ENCODE measurements around the gene TACC2. TPM values are rescaled to one million over a fixed set of nuclear protein-coding genes. Genes with fewer than 3 reads are reported as not detected.

Gene TACC2
- total RNA-seq, 1 donor from 2014 or later = 32.2 TPM

GRCh38 chr10:122248356-122249302 is 259.7 kb downstream of the TACC2 start:
- TF ChIP-seq CTCF (IDR thresholded peaks at IDR 0.05; ENCODE audit: unreplicated experiment) = no peak
- no peak overlapping the region for H3K4me3 Mint-ChIP-seq (ENCODE audit: unreplicated experiment)

GRCh38 chr10:122249303-122249850 is 260.4 kb downstream of the TACC2 start:
- Mint-ChIP-seq H3K36me3 (ENCODE audit: low read depth, unreplicated experiment) (peaks cover 27% of the 10 kb centered on the region), H3K4me3 (ENCODE audit: unreplicated experiment) (no peak overlapping the region), H3K27ac (ENCODE audit: unreplicated experiment) (no peak overlapping the region), H3K4me1 (ENCODE audit: unreplicated experiment) (peaks cover 2% of the 10 kb centered on the region), H3K27me3 (ENCODE audit: unreplicated experiment) (peaks cover 9% of the 10 kb centered on the region), H3K9me3 (ENCODE audit: unreplicated experiment) (no peaks in the 10 kb centered on the region)
- DNase-seq (ENCODE audit: low spot score) = no peak
- no peak for TF ChIP-seq CTCF (IDR thresholded peaks at IDR 0.05; ENCODE audit: unreplicated experiment)

More at GRCh38 chr10:122248356-122249302, 259.7 kb downstream of the TACC2 start:
- no peak overlapping the region for H3K27ac Mint-ChIP-seq (ENCODE audit: unreplicated experiment)
- DNase-seq (ENCODE audit: low spot score) = no peak
- peaks cover 9% of the 10 kb centered on the region for H3K27me3 Mint-ChIP-seq (ENCODE audit: unreplicated experiment)
- H3K9me3 Mint-ChIP-seq (ENCODE audit: unreplicated experiment) = no peaks in the 10 kb centered on the region
- H3K4me1 Mint-ChIP-seq (ENCODE audit: unreplicated experiment) = peaks cover 2% of the 10 kb centered on the region
- peaks cover 27% of the 10 kb centered on the region for H3K36me3 Mint-ChIP-seq (ENCODE audit: low read depth, unreplicated experiment)

- H3K27me3 Mint-ChIP-seq (ENCODE audit: unreplicated experiment) = peaks cover 9% of the 10 kb centered on the region
Observed at GRCh38 chr10:122249991-122250750, 261.2 kb downstream of the TACC2 start.

GRCh38 chr10:122251459-122252255 is 262.7 kb downstream of the TACC2 start:
- no peak for DNase-seq (ENCODE audit: low spot score)
- H3K4me1 Mint-ChIP-seq (ENCODE audit: unreplicated experiment) = no peaks in the 10 kb centered on the region
- H3K27me3 Mint-ChIP-seq (ENCODE audit: unreplicated experiment) = peaks cover 8% of the 10 kb centered on the region
- TF ChIP-seq CTCF (IDR thresholded peaks at IDR 0.05; ENCODE audit: unreplicated experiment) = no peak
- no peaks in the 10 kb centered on the region for H3K9me3 Mint-ChIP-seq (ENCODE audit: unreplicated experiment)
- no peak overlapping the region for H3K4me3 Mint-ChIP-seq (ENCODE audit: unreplicated experiment)
- H3K36me3 Mint-ChIP-seq (ENCODE audit: low read depth, unreplicated experiment) = peaks cover 21% of the 10 kb centered on the region
- H3K27ac Mint-ChIP-seq (ENCODE audit: unreplicated experiment) = no peak overlapping the region

More at GRCh38 chr10:122249991-122250750, 261.2 kb downstream of the TACC2 start:
- Mint-ChIP-seq H3K4me1 (ENCODE audit: unreplicated experiment) (no peaks in the 10 kb centered on the region), H3K4me3 (ENCODE audit: unreplicated experiment) (no peak overlapping the region), H3K9me3 (ENCODE audit: unreplicated experiment) (no peaks in the 10 kb centered on the region), H3K36me3 (ENCODE audit: low read depth, unreplicated experiment) (peaks cover 27% of the 10 kb centered on the region), H3K27ac (ENCODE audit: unreplicated experiment) (no peak overlapping the region)
- no peak for DNase-seq (ENCODE audit: low spot score)
- no peak for TF ChIP-seq CTCF (IDR thresholded peaks at IDR 0.05; ENCODE audit: unreplicated experiment)
